GM20000 (cell line): ENCODE measurements around the gene CAB39L.
A peak's percentile ranks its signal among the peaks of the same experiment; 100 is the strongest.

Source experiments
- DNase-seq: peaks from one replicate; pipeline ENCODE4 v3.0.0; 2012; ENCODE audit warnings: low spot score
- TF ChIP-seq, protein P1 (sequence below): IDR thresholded peaks from 2 replicates; pipeline ENCODE4 v1.5.1; 2012; ENCODE audit warnings: mild to moderate bottlenecking, control low read depth; ENCODE audit errors: extremely low read depth, missing control alignments

The CAB39L gene

GRCh38 chr13:49443704-49444523, at the start of gene CAB39L, which contains the start of gene SETDB2:
Gene CAB39L, minus strand, starts transcription at chr13:49444064. Its CDS starts 61,154 bp downstream, at chr13:49382910.
Gene SETDB2, plus strand, starts transcription at chr13:49444274. Its CDS starts 7,620 bp downstream, at chr13:49451894.
- peak; percentile 92 for DNase-seq
- TF ChIP-seq, protein P1, sequence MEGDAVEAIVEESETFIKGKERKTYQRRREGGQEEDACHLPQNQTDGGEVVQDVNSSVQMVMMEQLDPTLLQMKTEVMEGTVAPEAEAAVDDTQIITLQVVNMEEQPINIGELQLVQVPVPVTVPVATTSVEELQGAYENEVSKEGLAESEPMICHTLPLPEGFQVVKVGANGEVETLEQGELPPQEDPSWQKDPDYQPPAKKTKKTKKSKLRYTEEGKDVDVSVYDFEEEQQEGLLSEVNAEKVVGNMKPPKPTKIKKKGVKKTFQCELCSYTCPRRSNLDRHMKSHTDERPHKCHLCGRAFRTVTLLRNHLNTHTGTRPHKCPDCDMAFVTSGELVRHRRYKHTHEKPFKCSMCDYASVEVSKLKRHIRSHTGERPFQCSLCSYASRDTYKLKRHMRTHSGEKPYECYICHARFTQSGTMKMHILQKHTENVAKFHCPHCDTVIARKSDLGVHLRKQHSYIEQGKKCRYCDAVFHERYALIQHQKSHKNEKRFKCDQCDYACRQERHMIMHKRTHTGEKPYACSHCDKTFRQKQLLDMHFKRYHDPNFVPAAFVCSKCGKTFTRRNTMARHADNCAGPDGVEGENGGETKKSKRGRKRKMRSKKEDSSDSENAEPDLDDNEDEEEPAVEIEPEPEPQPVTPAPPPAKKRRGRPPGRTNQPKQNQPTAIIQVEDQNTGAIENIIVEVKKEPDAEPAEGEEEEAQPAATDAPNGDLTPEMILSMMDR, result no peak

DNA sequence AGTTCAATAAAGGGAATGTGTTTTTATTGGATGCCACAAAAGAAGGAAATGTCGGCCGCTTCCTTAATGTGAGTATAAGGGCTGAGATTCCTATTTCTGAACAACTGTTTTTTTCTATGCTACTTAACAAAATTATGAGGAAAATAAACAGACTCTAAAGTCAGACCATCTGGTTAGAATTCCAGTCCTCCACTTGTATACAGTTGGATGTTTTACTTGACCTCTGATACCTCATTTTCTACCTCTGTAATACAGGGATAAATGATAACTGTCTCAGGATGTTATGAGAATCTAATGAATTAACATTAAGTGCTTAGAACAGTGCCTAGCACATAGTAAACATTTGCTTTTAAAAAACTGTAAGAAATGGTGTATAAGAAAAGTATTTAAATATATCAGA, 44.7 kb upstream of the CAB39L start:
- DNase-seq, result no peak
- TF ChIP-seq, protein P1, result no peak

GRCh38 chr13:49481788-49482187, 37.9 kb upstream of the CAB39L start:
- TF ChIP-seq, protein P1, result no peak
- no peak for DNase-seq

- TF ChIP-seq, protein P1, result no peak
Measured at GRCh38 chr13:49476529-49476928, 32.7 kb upstream of the CAB39L start.

DNA sequence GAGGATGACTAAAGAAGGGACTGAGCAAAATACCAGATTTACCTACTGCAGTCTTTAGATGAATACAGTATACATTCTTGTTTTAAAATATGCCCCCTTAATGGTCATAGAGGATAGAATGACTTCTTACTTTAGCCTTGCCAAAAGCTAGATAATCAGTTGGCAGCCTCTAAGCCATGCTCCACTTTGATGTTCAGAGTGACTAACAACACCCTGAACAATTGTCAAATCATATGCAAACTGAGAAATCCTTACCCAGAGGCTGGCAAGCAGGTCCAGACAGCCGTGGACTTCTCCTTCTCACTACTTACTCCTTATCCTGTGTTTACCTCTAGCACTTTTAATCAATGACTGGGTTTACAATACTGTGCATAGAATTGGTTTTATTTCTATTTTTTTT, 28.3 kb upstream of the CAB39L start:
- TF ChIP-seq, protein P1, result no peak
- no peak for DNase-seq

More at GRCh38 chr13:49476529-49476928, 32.7 kb upstream of the CAB39L start:
- no peak for DNase-seq

DNA sequence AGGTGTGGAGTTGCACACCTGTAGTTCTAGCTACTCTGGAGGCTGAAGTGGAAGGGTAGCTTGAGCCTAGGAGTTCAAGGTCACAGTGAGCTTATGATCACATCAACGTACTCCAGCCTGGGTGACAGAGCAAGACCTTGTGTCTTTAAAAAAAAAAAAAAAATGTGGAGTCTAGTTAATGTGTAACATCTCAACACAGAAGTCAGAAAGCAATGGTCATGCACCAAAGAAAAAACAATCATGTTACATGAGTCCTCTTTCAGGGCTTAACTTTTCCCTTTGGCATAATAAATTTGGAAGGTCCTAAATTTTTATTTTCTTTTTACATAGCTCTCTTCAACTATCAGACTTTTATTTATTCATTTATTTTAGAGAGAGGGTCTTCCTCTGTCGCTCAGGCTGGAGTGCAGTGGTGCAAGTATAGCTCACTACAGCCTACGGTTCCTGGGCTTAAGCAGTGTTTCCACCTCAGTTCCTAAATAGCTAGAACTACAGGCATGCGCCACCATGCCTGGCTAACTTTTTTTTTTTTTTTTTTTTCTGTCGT, 22.5 kb upstream of the CAB39L start:
- DNase-seq, result no peak
- TF ChIP-seq, protein P1, result no peak

- no peak for DNase-seq
- TF ChIP-seq, protein P1, result no peak
Measured at GRCh38 chr13:49464621-49465325, 20.9 kb upstream of the CAB39L start.
